ENCODE results near the gene RNU2-63P.
"Not testable (repeated sequence)": the region's sequence is repeated elsewhere in the genome, so short reads cannot be mapped to it uniquely, and the experiment has no call there.

RNU2-63P gene

DNA sequence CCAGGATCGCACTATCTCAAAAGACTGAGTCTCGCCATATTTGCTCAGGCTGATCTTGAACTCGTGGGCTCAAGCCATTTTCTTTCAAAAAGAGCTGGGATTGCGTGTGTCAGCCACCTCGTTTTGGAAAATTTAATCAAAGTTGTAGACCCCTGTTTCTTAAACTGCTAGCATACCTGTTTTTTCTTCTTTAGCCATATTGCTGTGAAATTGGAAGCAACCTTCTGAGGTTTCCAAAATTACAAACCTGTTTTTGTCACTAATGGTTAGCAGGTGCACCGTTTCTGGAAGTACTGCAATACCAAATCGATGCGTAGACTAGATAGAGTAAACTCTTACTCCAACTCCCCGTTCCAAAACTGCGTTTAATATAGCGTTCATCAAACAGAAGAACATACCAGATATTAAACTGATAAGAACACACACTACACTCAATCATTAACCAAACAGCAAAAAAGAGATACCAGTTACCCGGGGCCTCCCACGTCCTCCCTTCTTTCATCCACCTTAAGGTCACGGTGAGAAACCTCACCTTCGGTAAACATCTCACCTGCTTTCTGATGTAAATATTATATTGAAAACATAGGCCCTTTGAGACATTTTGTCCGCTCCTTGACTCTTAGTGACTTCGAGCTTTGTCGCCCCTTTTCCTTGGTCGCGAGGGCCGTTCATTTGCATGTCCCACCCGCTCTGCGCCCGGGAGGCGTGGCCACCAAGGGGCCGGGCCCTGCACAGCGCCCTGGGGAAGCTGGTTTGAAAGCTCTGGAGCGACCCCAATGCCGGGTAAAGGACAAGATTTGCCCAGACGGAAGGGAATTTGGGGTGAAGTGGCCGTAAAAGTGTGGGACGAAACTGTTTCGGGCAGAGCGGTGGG, at the start of gene RNU2-63P:
TSS of gene RNU2-63P (minus strand) at position 462 of the 874 bp plus-strand sequence.
- no peak for DNase-seq

DNA sequence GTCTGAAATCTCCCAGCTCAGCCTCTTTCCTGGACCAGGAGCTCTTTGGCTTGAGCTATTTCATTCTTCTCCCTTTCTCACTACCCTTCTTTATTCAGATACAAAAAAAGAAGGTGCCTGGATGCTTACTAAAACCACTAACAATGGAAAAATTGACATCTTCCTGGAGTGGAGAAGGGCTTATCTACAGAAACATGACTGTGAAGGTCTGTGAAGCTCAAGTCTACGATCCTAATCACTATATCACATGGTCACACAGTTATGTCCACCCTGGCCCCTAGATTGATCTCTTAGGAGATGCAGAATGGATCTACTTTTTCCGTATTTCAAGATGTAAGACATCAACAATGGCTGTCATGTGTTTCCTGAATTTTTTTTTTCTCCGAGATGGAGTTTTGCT, 44.9 kb upstream of the RNU2-63P start:
- no peak for DNase-seq

DNA sequence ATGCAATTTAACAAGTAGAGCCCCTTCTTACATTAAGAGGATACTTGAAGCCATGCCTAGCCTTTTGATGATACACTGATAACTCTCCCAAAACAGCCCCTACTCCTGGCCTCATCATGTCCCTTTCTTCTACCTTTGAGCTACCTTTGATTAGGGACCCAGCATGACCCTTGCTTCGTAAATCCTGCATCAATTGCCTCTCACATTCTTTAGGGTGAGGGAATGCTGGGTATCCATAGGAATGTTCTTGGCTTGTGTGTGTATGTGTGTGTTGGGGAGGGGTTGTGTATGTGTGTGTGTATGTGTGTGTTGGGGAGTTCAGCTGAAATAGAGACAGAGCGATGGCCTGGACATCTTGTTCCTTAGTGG, 44.5 kb upstream of the RNU2-63P start:
- DNase-seq, result no peak

DNA sequence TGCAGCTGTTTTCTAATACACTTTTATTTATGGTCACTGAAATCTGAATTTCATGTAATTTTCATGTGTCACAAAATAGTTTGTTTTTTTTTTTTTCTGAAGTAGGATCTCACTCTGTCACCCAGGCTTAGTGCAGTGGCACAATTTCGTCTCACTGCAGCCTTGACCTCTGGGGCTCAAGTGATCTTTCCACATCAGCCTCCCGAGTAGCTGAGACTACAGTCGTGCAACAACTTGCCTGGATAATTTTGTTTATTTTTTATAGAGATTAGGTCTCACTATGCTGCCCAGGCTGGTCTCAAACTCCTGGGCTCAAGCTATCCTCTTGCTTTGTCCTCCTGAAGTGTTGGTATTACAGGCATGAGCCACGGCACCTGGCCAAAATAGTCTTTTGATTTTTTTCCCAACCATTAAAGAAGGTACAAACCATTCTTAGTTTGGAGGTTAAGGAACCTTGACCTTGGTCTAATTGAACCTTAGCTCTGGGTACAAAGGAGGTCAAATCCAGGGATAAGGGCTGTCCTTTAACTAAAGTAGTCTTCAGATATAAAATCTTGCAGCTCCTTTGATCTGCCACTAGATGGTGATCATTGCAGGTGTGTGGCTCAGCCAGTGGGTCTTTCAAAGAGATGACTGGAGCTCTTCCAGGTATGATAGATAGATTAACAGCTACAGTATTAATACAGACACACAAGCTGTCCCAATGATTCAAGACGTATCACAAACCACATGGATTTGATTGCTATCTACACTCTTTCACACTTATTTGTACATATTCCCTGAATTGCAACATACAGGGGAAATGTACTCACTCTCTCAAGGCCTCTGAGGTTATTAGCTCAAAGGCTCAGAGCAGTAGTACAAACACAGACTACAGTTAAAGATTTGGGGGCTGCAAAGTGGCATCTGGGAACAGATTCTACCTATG, 43.9 kb upstream of the RNU2-63P start:
- peak; percentile 17 for DNase-seq

DNA sequence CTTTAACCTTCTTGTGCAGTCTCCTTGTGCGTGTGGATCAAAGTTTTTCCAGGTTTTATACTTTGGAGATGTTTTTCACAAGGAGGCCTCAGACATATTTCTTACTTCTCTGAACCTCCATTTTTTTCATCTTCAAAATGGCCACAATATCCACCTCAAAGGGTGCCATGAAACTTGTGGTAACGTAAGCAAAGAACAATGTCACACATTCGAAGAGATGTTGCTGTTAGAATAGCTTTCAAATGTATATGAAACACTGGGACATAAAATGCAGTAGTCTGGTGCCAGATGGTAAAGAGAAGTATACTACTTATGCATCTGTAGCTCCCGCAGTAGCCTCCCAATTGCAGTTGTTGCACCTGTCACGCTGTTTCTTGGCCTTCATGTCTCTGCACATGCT, 41.8 kb upstream of the RNU2-63P start:
- no peak for DNase-seq

DNA sequence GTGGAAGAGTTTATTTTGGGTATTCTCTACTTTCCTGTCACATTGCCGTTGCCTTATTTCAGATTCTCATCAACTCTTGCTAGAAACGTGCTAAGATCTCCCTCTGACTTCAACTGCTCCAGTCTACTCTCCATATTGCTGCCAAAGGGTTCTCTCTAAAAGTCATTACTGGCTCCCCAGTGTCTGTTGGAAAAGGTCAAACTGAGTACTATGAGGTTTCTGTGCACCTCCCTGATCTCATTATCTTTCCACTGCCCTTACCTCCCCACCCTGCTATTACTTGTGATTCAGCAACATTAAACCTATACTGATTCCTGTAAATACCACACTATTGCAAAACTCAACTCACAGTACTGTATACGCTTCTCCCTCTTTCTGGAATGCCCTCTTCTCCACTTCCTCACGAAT, 41.1 kb upstream of the RNU2-63P start:
- DNase-seq, result no peak

DNA sequence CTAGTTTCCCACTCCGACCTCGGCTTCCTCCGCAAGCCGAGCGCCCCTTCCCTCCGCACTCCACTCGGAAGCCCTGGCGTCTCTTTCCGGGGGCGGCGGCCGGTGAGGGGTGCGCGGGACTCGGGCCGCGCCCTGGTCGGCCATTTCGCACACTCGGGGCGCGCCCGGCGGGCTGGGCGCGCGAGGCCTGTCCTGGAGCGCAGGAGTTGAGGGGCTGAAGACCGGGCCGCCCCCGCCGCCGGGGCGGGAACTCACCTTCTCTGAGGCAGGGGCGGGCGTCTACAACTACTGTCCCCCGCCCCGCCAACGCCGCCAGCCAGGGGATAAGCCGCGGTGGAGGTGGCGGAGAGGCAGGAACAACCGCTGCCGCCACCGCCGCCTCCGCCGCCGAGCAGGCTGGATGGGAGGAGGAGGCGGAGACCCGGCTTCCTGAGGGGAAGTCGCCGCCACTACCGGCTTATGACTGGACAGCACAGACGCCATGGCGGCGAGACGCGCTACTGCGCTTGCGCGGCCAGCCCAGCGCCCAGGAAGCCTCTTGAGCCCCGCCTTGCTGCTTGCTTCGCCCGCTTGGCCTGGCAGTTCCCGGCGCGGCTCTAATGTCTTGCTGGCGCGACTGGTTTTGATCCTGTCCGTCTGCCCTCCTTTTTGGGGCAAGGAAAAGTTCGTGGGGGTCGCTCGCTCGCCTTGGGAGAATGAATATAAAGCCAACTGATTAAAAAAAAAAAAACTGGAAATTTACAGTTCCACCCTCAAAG, 39.2 kb upstream of the RNU2-63P start, which contains the start of gene KRCC1:
TSS of gene KRCC1 (minus strand) at position 413 of the 758 bp plus-strand sequence. CDS start 27,220 bp downstream, outside the sequence.
- DNase-seq, result peak; percentile 53

DNA sequence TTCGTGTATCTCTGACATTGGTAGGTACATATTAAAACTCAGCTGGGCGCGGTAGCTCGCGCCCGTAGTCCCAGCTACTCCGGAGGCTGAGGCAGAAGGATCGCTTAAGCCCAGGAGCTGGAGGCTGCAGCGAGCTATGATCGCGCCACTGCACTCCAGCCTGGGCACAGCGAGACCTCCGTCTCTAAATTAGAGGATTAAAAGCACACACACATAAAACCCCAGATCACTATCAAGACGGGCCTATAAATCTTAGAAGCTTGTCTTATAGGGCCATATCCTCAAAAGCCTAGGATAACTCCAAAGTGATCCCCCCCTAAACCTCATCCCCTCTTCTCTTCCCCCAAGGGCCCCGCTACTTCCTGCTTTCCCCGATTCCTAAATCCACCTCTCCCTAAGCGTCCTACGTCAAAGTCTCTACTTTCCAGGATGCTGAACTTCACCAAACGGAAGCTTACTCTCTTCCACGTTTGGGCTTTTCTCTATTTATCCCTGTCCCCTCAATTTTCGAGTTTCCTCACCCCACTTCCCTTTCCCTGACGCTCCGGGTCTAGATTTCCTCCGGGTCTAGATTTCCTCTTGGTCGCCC, 38.5 kb upstream of the RNU2-63P start:
- DNase-seq, result no peak

DNA sequence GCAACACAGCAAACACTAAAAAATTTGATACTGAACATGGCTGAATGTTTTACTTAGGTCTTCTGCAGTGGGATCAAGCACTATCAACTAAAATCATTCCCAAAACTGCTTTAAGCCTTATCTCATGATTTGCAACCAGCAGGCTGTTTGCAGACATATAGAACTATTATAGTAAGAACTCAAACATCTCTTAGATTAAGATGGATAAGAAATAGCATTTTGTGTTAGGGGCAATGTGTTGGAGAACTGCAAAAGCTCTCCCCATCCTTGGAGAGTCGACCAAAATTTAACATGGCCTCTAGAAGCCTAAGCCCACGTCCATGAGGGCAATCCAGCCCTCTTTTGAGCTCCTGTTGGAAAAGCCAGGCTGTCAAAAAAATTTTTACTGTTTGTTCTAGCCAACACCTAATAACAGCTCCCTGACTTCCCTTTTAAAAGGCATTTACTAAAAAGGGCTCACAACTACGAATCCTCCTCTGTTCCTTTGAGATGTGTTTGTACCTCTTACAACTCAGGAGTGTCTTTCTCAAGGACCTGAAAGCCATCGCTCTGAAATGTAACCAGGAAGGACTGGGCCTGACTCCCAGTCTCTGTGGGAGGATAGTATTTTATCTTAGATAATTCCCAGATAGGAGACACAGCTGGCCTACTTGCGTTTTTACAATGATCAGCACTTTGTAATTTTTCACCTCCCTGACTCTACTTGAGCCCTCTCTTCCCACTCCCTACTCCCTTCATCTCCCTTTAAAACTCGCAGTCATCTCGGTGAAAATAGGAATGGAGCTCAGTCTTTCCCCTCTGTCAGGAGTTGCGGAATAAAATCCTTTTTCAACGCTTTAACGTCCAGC, 37.8 kb upstream of the RNU2-63P start:
- DNase-seq, result no peak

DNA sequence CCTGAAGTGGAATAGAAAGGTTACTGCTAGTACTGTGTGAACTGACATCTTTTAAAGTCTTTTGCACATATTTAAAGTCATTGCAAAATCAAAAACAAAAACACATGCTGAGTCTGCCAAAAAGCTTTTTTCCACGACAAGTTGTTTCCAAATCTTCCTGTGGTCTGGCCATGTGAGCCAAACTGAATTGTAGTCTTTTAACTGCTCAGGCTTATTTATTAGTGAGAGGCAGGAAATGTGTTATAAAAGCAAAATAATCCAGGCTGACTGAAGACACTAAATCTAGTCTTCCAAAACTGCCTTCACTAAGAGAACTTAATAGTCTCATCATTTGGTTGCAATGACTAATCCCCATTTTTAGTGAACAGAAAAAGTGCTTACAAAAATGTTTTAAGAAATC, 36.9 kb upstream of the RNU2-63P start:
- DNase-seq, result no peak

DNA sequence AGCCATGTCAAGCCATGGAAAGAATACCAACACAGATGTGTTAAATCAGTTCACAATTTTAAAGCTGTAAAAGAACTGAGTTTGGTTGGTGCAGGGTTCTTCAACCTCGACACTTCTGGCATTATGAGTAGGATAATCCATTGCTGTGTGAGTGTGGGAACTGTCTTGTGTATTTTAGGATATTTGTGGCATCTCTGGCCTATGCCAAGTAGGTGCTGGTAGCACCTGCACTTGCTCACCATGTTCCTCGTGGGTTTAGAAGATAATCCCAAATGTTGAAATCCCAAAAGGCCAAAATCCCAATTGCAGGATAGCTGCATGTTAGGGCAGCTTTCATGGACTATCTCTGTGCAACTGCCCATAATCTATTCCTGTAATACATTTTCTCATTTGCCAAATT, 35.4 kb upstream of the RNU2-63P start:
- DNase-seq, result no peak

DNA sequence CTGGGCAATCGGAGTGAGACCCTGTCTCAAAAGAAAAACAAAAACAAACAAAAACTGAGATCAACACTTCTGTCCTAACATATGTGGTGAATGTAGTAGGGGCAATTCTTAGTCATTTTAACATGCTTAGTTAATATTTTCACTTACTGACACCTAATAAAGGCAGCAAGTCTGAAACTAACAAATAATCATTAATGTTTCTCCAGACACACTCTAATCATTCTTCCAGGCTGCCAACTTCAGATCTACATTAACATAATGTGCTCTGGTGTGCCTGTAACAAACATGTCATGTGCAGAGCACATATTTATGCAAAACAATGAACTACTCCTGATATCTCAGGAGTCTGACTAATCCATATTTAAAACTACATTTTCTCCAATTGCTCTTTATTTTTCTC, 33.3 kb upstream of the RNU2-63P start:
- DNase-seq, result no peak

DNA sequence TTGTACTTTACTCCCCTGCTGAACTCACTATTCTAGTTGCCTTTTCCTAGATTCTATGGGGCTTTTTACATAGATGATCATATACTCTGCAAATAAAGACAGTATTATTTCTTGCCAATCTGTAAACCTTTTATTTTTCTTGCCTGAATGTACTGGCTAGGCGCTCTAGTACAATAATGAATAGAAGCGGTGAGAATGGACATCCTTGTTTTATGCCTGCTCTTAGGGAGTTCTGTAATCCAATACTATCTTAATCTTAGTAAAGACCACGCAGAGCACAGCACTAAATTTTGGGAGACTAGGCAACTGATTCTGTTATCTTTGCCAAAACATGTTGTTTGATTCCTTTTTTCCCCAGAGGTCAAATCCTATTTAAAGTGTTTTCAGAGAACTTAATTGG, 32.2 kb upstream of the RNU2-63P start:
- no peak for DNase-seq

DNA sequence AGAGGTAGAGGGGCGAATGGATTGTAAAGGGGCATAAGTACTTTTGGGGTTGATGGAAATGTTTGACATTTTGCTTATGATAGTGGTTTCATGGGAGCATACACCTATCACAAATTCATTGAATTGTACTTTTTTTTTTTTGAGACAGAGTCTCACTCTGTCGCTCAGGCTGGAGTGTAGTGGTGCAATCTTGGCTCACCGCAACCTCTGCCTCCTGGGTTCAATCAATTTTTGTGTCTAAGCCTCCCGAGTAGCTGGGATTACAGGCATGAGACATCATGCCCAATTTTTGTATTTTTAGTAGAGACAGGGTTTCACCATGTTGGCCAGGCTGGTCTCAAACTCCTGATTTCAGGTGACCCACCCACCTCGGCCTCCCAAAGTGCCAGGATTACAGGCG, 29.2 kb upstream of the RNU2-63P start:
- DNase-seq, result not testable (repeated sequence)

DNA sequence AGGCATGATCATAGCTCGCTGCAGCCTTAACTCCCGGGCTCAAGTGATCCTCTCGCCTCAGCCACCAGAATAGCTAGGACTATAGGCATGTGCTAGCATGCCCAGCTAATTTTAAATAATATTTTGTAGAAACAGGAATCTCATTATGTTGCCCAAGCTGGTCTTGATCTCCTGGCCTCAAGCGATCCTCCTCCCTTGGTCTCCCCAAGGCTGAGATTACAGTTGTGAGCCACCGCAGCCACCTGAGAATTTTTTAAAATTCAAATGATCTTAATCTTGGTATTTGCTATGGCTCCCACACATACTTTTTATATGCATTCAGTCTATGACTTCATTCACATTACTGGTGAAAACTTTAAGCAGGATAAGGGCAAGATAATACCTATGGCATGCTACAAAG, 26.1 kb upstream of the RNU2-63P start:
- no peak for DNase-seq

DNA sequence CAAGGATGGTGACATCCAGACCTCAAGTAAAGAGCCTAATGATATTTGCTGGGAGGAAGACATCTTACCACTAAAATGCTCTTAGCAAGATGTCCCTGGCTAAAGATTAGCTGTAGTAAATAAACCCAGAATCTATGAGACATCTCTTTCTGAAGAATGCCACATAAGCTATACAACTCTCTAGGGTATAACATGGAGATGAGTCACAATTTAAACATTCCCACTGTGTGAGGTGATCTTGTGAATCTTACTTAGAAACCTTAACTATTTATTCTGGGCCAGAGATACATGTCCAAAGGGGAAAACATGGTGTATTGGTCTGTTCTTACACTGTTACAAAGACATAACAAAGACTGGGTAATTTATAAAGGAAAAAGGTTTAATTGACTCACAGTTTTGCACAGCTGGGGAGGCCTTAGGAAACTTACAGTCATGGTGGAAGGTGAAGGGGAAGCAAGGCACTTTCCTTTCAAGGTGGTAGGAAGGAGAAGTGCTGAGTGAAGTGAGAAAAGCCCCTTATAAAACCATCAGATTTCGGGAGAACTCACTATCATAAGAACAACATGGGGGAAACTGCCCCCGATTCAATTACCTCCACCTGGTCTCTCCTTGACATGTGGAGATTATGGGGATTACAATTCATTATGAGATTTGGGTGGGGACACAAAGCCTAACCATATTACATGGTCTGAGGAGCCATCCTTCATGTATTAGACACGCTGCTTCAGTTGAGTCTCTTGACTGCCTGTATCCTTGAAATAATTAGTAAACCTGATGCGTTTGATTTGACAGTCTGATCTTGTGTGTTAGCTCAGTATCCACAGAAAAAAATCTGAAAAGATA, 22.1 kb upstream of the RNU2-63P start:
- no peak for DNase-seq

DNA sequence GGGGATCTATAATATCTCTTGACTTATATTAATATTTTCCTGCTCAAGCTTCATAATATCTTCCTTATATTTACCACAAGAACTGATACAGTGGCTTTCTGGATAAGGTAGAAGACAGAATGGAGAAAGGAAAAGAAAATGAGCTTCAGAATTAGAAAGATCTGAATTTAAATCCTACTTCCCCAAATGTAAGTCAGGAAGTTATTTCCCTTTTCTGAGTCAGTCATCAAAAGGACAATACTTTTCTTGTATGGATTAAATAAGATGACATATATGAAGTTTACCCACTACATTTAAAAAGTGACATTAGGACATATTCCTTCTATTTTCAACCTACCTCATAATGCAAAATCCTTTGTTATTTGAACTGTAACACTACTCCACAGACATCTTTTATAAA, 20.3 kb upstream of the RNU2-63P start:
- DNase-seq, result no peak

DNA sequence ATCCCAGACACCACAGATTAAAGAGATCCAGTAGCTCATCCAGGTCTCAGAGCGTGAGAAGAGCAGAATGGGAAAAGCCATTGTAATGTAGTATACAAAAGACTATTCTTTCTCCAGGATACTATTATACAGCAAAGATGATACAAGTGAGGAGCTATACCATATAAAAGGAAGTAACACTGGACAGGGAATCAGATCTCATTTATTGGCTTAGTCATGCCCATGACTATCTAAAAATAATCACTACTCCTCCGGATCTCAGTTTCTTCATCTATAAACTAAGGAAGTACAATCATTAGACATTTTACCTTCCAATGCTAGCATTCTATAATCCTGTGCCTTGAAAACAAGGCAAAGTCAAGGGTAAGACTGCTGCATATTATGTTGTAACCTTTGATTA, 19.8 kb upstream of the RNU2-63P start:
- no peak for DNase-seq

DNA sequence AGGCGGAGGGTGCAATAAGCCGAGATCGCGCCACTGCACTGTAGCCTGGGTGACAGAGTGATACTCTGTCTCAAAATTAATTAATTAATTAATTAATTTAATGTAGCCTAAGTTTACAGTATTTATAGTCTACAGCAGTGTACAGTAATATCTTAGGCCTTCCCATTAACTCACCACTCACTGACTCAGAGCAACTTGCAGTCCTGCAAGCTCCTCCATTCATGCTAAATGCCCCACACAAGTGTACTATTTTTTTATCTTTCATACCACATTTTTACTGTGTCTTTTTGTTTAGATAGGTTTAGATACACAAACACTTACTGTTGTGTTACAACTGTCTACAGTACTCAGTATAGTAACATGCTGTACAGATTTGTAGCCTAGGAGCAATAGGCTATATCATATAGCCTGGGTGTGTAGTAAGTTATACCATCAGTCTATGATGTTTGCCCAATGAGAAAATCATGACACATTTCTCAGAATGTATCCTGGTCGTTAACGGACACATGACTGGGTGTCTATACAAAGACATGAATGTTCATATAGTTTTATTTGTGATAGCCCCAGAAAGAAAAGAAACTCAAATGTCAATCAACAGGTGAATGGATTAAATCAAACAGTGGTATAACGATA, 15.8 kb upstream of the RNU2-63P start:
- no peak for DNase-seq

DNA sequence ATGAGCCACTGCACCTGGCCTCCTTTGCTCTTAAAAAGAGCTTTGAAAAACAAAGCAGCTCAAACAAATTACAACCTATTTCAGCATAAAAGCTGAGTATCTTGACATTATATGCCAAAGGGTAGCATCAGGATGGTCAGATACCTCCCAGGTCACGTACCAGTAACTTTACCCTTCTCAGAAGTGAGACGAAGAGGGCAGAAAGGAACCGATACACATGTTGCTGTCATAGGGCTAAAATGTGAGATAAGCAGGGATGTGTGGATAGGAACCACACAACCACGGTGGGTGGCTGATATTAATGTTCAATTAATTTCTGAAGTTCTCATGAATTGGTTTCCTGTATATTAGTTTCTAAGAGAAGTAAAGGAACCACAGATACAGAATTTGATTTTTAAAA, 12.6 kb upstream of the RNU2-63P start:
- DNase-seq, result no peak
